B cell (primary cell): Measurements from ENCODE around the gene PPP1R14D.

Experiments used
- CTCF ChIP-seq: fragments of 200-600 bp; IDR thresholded peaks from one replicate; pipeline ENCODE4 v1.8.0; 2022; ENCODE audit warnings: antibody characterized with exemption, mild to moderate bottlenecking
- EZH2 ChIP-seq: IDR thresholded peaks from 2 replicates; pipeline ENCODE4 v1.6.1; 2012; ENCODE audit warnings: borderline replicate concordance, low read depth, mild to moderate bottlenecking, moderate library complexity, low read length; ENCODE audit not compliant: insufficient read depth, poor library complexity, severe bottlenecking

GRCh38 chr15:40772014-40772413 lies 56.5 kb downstream of the PPP1R14D start:
- TF ChIP-seq CTCF: no peak
- no peak for TF ChIP-seq EZH2
